GM23338 (cell line): ENCODE results near the gene ADORA1. TPM values are rescaled to one million over a fixed set of nuclear protein-coding genes. Genes with fewer than 3 reads are reported as not detected.

Experiments
- ATAC-seq: fragments of 200-7000 bp; cut with Tn5 transposase; 3 replicates; pipeline ENCODE4 v1.9.1; 2020
- DNase-seq: peaks from one replicate; pipeline ENCODE4 v3.0.0-alpha.2; 2015; ENCODE audit warnings: low spot score
- H2AFZ ChIP-seq: fragments of 200-600 bp; sonication (generic); 2 replicates; pipeline ENCODE4 v1.8.0; 2016; ENCODE audit warnings: antibody characterized with exemption, mild to moderate bottlenecking, moderate library complexity
- H3F3A ChIP-seq: fragments of 200-600 bp; sonication (generic); replicated peaks from 2 replicates; pipeline ENCODE4 v1.8.0; 2017; ENCODE audit warnings: antibody characterized with exemption, mixed run types, low read depth
- H3K27ac ChIP-seq: fragments of 200-600 bp; sonication (generic); 2 replicates; pipeline ENCODE4 v1.6.1; 2016; ENCODE audit warnings: low read depth
- H3K27me3 ChIP-seq: fragments of 200-600 bp; sonication (generic); 2 replicates; pipeline ENCODE4 v1.8.0; 2016; ENCODE audit warnings: mild to moderate bottlenecking, mixed run types, moderate library complexity; ENCODE audit not compliant: insufficient read depth
- H3K36me3 ChIP-seq: fragments of 200-600 bp; sonication (generic); 2 replicates; pipeline ENCODE4 v1.8.0; 2016; ENCODE audit warnings: mild to moderate bottlenecking; ENCODE audit not compliant: insufficient read depth
- H3K4me1 ChIP-seq: fragments of 200-600 bp; sonication (generic); 2 replicates; pipeline ENCODE4 v1.8.0; 2016; ENCODE audit warnings: mild to moderate bottlenecking, moderate library complexity; ENCODE audit not compliant: insufficient read depth
- H3K4me2 ChIP-seq: fragments of 200-600 bp; sonication (generic); 2 replicates; pipeline ENCODE4 v1.7.1; 2017; ENCODE audit warnings: mixed run types
- H3K4me3 ChIP-seq: fragments of 200-600 bp; sonication (generic); 2 replicates; pipeline ENCODE4 v1.6.1; 2016; ENCODE audit warnings: mixed run types
- H3K79me2 ChIP-seq: fragments of 200-600 bp; sonication (generic); replicated peaks from 2 replicates; pipeline ENCODE4 v1.8.0; 2017; ENCODE audit warnings: mild to moderate bottlenecking; ENCODE audit not compliant: insufficient read depth
- H3K9me2 ChIP-seq: fragments of 200-600 bp; sonication (generic); 2 replicates; pipeline ENCODE4 v1.8.0; 2017; ENCODE audit not compliant: insufficient read depth
- H4K20me1 ChIP-seq: fragments of 200-600 bp; sonication (generic); replicated peaks from 2 replicates; pipeline ENCODE4 v1.8.0; 2017; ENCODE audit warnings: mild to moderate bottlenecking; ENCODE audit not compliant: insufficient read depth
- H3K27ac Mint-ChIP-seq: 2 replicates; pipeline ENCODE4 v1.8.0; 2020; ENCODE audit warnings: inconsistent platforms, mild to moderate bottlenecking, moderate library complexity, mixed read lengths
- H3K27me3 Mint-ChIP-seq: 3 replicates; pipeline ENCODE4 v1.8.0; 2022; ENCODE audit warnings: low read depth, mild to moderate bottlenecking, moderate library complexity, mixed read lengths, inconsistent platforms; ENCODE audit not compliant: insufficient read depth, poor library complexity
- H3K36me3 Mint-ChIP-seq: 3 replicates; pipeline ENCODE4 v1.8.0; 2021; ENCODE audit warnings: low read depth, mild to moderate bottlenecking, inconsistent platforms, moderate library complexity, mixed read lengths
- H3K4me1 Mint-ChIP-seq: 3 replicates; pipeline ENCODE4 v1.8.0; 2020; ENCODE audit warnings: mild to moderate bottlenecking, inconsistent platforms, mixed read lengths
- H3K4me3 Mint-ChIP-seq: 3 replicates; pipeline ENCODE4 v1.8.0; 2021; ENCODE audit warnings: moderate library complexity, mild to moderate bottlenecking, inconsistent platforms, mixed read lengths
- H3K9me3 Mint-ChIP-seq: 3 replicates; pipeline ENCODE4 v1.8.0; 2020; ENCODE audit warnings: moderate library complexity, mild to moderate bottlenecking, inconsistent platforms, mixed read lengths
- CREB1 ChIP-seq: fragments of 250-450 bp; sonication (Bioruptor Pico); IDR thresholded peaks from 2 replicates; pipeline ENCODE4 v1.5.0; 2020; ENCODE audit warnings: low read depth, mild to moderate bottlenecking, moderate library complexity
- JUNB ChIP-seq: IDR thresholded peaks from one replicate; pipeline ENCODE4 v1.6.1; 2016; ENCODE audit warnings: antibody characterized with exemption; ENCODE audit not compliant: unreplicated experiment
- POLR2AphosphoS5 ChIP-seq: IDR thresholded peaks from 2 replicates; pipeline ENCODE4 v1.6.1; 2016; ENCODE audit warnings: antibody characterized with exemption, low read depth
- STAT1 ChIP-seq: IDR thresholded peaks from one replicate; pipeline ENCODE4 v1.6.1; 2016; ENCODE audit warnings: antibody characterized with exemption; ENCODE audit not compliant: unreplicated experiment
- ZNF331 ChIP-seq: fragments of 250-450 bp; sonication (Bioruptor Pico); IDR thresholded peaks from 2 replicates; pipeline ENCODE4 v1.5.0; 2020; ENCODE audit warnings: low read depth, mild to moderate bottlenecking, moderate library complexity
- polyA plus RNA-seq: library from polyadenylated mRNA; unstranded; fragments of >200 nt; fragmentation: Nextera tagmentation; extraction: Ambion mirVana; gene quantifications from 2 replicates; pipeline ENCODE4 v1.2.1, GENCODE V29; 2016
- total RNA-seq: library from RNA; depleted of rRNA; stranded (reverse); fragments of >200 nt; shearing (Covaris generic); gene quantifications from 2 replicates; pipeline ENCODE4 v1.2.3, GENCODE V29; 2014
- TF ChIP-seq, protein P1 (sequence below): IDR thresholded peaks from one replicate; pipeline ENCODE4 v1.6.1; 2018; ENCODE audit warnings: antibody characterized with exemption; ENCODE audit not compliant: unreplicated experiment
- TF ChIP-seq, protein P2 (sequence below): IDR thresholded peaks from 2 replicates; pipeline ENCODE4 v1.6.1; 2016; ENCODE audit warnings: antibody characterized with exemption
- TF ChIP-seq, protein P3 (sequence below), 2 experiments: fragments of 200-600 bp in 1 of 2; sonication (generic) in 1 of 2; conservative IDR thresholded peaks; 2 replicates each; pipeline versions ENCODE4 v1.5.1 to v1.6.1; 2016 to 2017; ENCODE audit warnings: antibody characterized with exemption in 2 of 2, low read depth in 2 of 2, mild to moderate bottlenecking in 2 of 2, moderate library complexity in 1 of 2

The ADORA1 gene
- total and polyA plus RNA-seq, 2 experiments from 2014 or later, result 0.63 to 1.8 TPM

DNA sequence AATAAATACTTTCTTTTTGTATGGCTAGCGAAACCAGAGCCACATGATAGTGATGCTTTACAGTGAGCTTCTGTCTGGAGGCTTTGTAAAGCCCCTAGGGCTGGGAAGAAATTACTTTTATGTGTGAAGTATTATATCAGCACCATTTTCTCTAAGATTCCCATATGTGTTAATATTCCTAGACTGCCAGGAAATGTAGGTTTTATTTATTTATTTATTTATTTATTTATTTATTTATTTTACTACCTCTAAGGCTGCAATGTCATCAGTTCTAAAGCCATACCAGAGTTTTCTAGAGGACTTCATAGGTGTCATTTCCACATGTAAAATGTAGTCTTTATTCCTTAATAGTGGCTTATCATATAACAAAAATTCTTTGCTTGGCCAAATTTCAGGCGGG is 63.4 kb downstream of the ADORA1 start:
- no peaks in the 10 kb centered on the region for H3K79me2 ChIP-seq
- ATAC-seq (no peak), DNase-seq (no peak)
- H3K36me3 Mint-ChIP-seq, result no peaks in the 10 kb centered on the region
- no peak for TF ChIP-seq STAT1
- TF ChIP-seq, protein P1, sequence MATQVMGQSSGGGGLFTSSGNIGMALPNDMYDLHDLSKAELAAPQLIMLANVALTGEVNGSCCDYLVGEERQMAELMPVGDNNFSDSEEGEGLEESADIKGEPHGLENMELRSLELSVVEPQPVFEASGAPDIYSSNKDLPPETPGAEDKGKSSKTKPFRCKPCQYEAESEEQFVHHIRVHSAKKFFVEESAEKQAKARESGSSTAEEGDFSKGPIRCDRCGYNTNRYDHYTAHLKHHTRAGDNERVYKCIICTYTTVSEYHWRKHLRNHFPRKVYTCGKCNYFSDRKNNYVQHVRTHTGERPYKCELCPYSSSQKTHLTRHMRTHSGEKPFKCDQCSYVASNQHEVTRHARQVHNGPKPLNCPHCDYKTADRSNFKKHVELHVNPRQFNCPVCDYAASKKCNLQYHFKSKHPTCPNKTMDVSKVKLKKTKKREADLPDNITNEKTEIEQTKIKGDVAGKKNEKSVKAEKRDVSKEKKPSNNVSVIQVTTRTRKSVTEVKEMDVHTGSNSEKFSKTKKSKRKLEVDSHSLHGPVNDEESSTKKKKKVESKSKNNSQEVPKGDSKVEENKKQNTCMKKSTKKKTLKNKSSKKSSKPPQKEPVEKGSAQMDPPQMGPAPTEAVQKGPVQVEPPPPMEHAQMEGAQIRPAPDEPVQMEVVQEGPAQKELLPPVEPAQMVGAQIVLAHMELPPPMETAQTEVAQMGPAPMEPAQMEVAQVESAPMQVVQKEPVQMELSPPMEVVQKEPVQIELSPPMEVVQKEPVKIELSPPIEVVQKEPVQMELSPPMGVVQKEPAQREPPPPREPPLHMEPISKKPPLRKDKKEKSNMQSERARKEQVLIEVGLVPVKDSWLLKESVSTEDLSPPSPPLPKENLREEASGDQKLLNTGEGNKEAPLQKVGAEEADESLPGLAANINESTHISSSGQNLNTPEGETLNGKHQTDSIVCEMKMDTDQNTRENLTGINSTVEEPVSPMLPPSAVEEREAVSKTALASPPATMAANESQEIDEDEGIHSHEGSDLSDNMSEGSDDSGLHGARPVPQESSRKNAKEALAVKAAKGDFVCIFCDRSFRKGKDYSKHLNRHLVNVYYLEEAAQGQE, result no peak
- TF ChIP-seq JUNB, result no peak
- TF ChIP-seq ZNF331 (CRISPR knock-in tag), result no peak
- no peak for TF ChIP-seq CREB1 (CRISPR knock-in tag)
- TF ChIP-seq, protein P2, sequence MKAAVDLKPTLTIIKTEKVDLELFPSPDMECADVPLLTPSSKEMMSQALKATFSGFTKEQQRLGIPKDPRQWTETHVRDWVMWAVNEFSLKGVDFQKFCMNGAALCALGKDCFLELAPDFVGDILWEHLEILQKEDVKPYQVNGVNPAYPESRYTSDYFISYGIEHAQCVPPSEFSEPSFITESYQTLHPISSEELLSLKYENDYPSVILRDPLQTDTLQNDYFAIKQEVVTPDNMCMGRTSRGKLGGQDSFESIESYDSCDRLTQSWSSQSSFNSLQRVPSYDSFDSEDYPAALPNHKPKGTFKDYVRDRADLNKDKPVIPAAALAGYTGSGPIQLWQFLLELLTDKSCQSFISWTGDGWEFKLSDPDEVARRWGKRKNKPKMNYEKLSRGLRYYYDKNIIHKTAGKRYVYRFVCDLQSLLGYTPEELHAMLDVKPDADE, result no peak
- no peak for TF ChIP-seq POLR2AphosphoS5
- TF ChIP-seq, protein P3, sequence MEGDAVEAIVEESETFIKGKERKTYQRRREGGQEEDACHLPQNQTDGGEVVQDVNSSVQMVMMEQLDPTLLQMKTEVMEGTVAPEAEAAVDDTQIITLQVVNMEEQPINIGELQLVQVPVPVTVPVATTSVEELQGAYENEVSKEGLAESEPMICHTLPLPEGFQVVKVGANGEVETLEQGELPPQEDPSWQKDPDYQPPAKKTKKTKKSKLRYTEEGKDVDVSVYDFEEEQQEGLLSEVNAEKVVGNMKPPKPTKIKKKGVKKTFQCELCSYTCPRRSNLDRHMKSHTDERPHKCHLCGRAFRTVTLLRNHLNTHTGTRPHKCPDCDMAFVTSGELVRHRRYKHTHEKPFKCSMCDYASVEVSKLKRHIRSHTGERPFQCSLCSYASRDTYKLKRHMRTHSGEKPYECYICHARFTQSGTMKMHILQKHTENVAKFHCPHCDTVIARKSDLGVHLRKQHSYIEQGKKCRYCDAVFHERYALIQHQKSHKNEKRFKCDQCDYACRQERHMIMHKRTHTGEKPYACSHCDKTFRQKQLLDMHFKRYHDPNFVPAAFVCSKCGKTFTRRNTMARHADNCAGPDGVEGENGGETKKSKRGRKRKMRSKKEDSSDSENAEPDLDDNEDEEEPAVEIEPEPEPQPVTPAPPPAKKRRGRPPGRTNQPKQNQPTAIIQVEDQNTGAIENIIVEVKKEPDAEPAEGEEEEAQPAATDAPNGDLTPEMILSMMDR (conservative IDR thresholded peaks at IDR 0.05; ENCODE audit: low read depth in 2 of 2), result no peak
- H3K9me3 Mint-ChIP-seq, result no peaks in the 10 kb centered on the region
- no peak overlapping the region for H3K4me2 ChIP-seq
- H3K4me3 ChIP-seq, result no peak overlapping the region
- H3K36me3 ChIP-seq, result no peaks in the 10 kb centered on the region
- no peaks in the 10 kb centered on the region for H3K9me2 ChIP-seq
- H4K20me1 ChIP-seq, result no peaks in the 10 kb centered on the region
- H3K4me3 Mint-ChIP-seq, result no peak overlapping the region
- peaks cover 15% of the 10 kb centered on the region for H3K4me1 ChIP-seq
- H2AFZ ChIP-seq, result no peak overlapping the region
- H3K27ac Mint-ChIP-seq, result no peak overlapping the region
- no peak overlapping the region for H3K27ac ChIP-seq
- H3K27me3 ChIP-seq, result no peaks in the 10 kb centered on the region
- H3K27me3 Mint-ChIP-seq, result no peaks in the 10 kb centered on the region
- no peaks in the 10 kb centered on the region for H3F3A ChIP-seq
- peaks cover 22% of the 10 kb centered on the region for H3K4me1 Mint-ChIP-seq

DNA sequence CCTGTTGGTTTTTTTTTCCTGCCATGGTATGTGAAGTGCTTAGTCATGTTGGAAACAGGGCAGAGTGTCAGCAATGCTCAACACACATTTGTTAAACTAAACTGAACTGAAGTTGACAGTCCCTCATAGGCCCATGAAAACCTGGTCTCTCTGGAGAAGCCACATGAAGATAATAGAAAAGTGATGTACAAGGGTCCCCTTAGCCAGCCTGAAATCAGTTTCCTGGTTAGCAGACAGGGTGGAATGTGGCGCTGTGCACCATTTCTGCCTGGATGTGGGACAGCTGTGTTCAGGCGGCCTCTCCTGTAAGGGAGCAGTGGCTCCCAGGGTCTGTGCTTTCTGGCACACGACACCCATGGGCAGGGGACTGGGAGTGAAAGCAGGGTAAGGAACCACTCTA is 68.8 kb downstream of the ADORA1 start:
- H3K27me3 Mint-ChIP-seq, result peaks cover 3% of the 10 kb centered on the region
- no peak overlapping the region for H3K27ac ChIP-seq
- TF ChIP-seq, protein P2, result no peak
- TF ChIP-seq, protein P3 (conservative IDR thresholded peaks at IDR 0.05; ENCODE audit: low read depth in 2 of 2), result peak; percentile 44 to 54

More for the DNA sequence above, 68.8 kb downstream of the ADORA1 start:
- H3K36me3 ChIP-seq, result no peaks in the 10 kb centered on the region
- H3K4me3 ChIP-seq, result no peak overlapping the region
- no peaks in the 10 kb centered on the region for H3K4me1 Mint-ChIP-seq
- H3K4me2 ChIP-seq, result no peak overlapping the region
- DNase-seq (peak; percentile 60), ATAC-seq (peak; percentile 79)
- 0 out of 2 replicates have a peak, but pooled peaks cover 4% of the 10 kb centered on the region for H3K9me2 ChIP-seq
- H3K27me3 ChIP-seq, result no peaks in the 10 kb centered on the region
- H3K4me1 ChIP-seq, result no peaks in the 10 kb centered on the region
- H3K36me3 Mint-ChIP-seq, result no peaks in the 10 kb centered on the region
- no peak overlapping the region for H3K4me3 Mint-ChIP-seq
- no peaks in the 10 kb centered on the region for H4K20me1 ChIP-seq
- H3K9me3 Mint-ChIP-seq, result no peaks in the 10 kb centered on the region; the same call in 2 of the 3 replicates
- peak overlapping the region; percentile 38; the same call in 1 of the 2 replicates for H2AFZ ChIP-seq
- H3F3A ChIP-seq, result no peaks in the 10 kb centered on the region
- no peak overlapping the region for H3K27ac Mint-ChIP-seq
- H3K79me2 ChIP-seq, result no peaks in the 10 kb centered on the region
